Psoas muscle (tissue), 8 donors: ENCODE data around the gene MIB2. TPM values are rescaled to one million over a fixed set of nuclear protein-coding genes. Genes with fewer than 3 reads are reported as not detected.

ENCODE experiments used
- ATAC-seq, 4 donors: fragments of 200-7000 bp; cut with Tn5 transposase; one replicate each; pipeline ENCODE4 v1.9.1; 2020; ENCODE audit warnings: moderate library complexity in 3 of 4, mild to moderate bottlenecking in 2 of 4
- DNase-seq, 2 donors: peaks; one replicate each; pipeline ENCODE4 v3.0.0-alpha.2; 2020
- H3K27ac ChIP-seq: fragments of 200-600 bp; one replicate; pipeline ENCODE4 v1.8.0; 2022
- H3K27me3 ChIP-seq, 3 donors: fragments of 200-600 bp in 1 of 3; one replicate each; pipeline versions ENCODE4 v1.6.1 to v1.8.0; 2013 to 2022; ENCODE audit warnings: low read length in 2 of 3, mild to moderate bottlenecking in 2 of 3, moderate library complexity in 1 of 3; ENCODE audit not compliant: insufficient read depth in 3 of 3
- H3K36me3 ChIP-seq, 2 donors: fragments of 200-600 bp in 1 of 2; one replicate each; pipeline versions ENCODE4 v1.6.1 to v1.8.0; 2013 to 2022; ENCODE audit warnings: low read depth in 1 of 2, mild to moderate bottlenecking in 1 of 2, moderate library complexity in 1 of 2; ENCODE audit not compliant: insufficient read depth in 1 of 2
- H3K4me1 ChIP-seq: fragments of 200-600 bp; one replicate; pipeline ENCODE4 v1.8.0; 2022
- H3K4me3 ChIP-seq: fragments of 200-600 bp; one replicate; pipeline ENCODE4 v1.8.0; 2022; ENCODE audit warnings: mild to moderate bottlenecking
- H3K9me3 ChIP-seq: fragments of 200-600 bp; one replicate; pipeline ENCODE4 v1.8.0; 2022
- WGBS, 3 donors: extraction: QIAGEN DNeasy Blood & Tissue Kit; methylation state at CpG; one replicate each; pipeline versions ENCODE4 v1.1.6 to v1.1.7; 2013; 5-methylcytosine and 5-hydroxymethylcytosine counted together
- intact Hi-C, 2 donors: fragments of 100-400 bp; cut with DNase I; formaldehyde crosslinking; loops; one replicate each; pipeline versions ENCODE4 v1.11.0 to v1.14.2; 2022
- polyA plus RNA-seq, 3 donors: library from polyadenylated mRNA; stranded (reverse); fragments of 200-250 nt; gene quantifications; one replicate each; pipeline ENCODE4 v1.2.3, GENCODE V29; 2013
- total RNA-seq, 4 donors: library from RNA; stranded (reverse); fragmentation: NEBNext Ultra II Directional in 2 of 4; extraction: Animal tissue kit (Norgen Biotek cat#: 25700) in 2 of 4; gene quantifications; one replicate each; pipeline versions ENCODE4 v1.2.1 to v1.2.4, GENCODE V29; 2021 to 2023
- TF ChIP-seq, protein P1 (sequence below): fragments of 200-600 bp; IDR thresholded peaks from one replicate; pipeline ENCODE4 v1.8.0; 2022; ENCODE audit warnings: antibody characterized with exemption
- donor health status: healthy with polysubstance abuse.
- donor health status: DM: no; HTN: no; CAD: no; lungs with moderate emphysema.
- donor health status: Bipolar disorder and iron deficiency.
- donor health status: healthy.
- donor health status: DM: yes; HTN: yes; CAD: no.
- donor health status: DM: no; HTN: no; CAD: no.
- donor health status: DM: no; HTN: no; CAD: no.
- donor health status: DM: yes; HTN: yes; CAD: no.

MIB2 gene
- total and polyA plus RNA-seq, 7 donors: 41.8 to 106 (median 78.7) TPM

DNA sequence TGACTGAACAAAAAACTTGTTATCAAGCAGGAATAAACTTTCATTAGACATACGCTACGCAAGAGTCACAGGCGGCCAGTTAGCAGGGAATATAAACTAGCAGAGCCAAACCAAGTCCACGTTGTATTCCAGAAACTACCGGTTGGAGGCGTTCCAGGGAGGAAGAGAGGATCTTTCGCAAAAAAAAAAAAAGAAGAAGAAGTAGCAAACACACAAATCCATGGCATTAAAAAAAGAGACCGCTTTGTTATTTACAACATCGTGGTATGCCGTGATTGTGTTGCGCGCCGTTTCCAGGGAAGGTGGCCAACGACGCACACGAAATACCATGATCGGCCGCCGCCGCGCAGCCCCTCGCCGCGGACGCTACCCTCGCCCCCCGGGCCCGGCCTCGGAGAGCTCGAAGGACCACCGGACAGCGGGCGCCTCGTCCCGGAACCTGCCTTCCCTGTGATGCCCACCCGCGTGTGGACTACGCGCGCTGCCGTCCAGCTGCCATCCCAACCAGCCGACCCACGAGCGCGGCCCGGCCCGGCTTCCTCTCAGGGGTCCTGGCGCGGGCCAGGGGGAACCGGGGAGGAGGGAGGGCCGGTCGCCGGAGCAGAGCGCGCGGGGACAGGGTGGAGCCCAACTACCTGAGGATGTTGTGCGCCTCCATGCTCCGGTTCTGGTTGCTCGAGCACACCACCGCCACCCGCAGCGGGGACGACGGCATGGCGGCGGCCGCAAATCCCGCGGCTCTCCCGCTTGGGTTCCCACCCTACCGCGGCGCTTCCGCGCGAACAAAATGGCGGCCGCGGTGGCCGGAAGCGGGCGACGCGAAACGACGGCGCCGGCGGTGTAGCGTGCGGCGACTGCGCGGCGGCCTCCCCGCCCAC is 41.2 kb upstream of the MIB2 start:
- H3K27ac ChIP-seq: peak overlapping the region; percentile 100
- H3K27me3 ChIP-seq: no peaks in the 10 kb centered on the region
- DNase-seq: peak; percentile 72 to 84
- H3K36me3 ChIP-seq: peaks cover 0 to 24% of the 10 kb centered on the region in 2 donors
- TF ChIP-seq, protein P1, sequence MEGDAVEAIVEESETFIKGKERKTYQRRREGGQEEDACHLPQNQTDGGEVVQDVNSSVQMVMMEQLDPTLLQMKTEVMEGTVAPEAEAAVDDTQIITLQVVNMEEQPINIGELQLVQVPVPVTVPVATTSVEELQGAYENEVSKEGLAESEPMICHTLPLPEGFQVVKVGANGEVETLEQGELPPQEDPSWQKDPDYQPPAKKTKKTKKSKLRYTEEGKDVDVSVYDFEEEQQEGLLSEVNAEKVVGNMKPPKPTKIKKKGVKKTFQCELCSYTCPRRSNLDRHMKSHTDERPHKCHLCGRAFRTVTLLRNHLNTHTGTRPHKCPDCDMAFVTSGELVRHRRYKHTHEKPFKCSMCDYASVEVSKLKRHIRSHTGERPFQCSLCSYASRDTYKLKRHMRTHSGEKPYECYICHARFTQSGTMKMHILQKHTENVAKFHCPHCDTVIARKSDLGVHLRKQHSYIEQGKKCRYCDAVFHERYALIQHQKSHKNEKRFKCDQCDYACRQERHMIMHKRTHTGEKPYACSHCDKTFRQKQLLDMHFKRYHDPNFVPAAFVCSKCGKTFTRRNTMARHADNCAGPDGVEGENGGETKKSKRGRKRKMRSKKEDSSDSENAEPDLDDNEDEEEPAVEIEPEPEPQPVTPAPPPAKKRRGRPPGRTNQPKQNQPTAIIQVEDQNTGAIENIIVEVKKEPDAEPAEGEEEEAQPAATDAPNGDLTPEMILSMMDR: peak; percentile 10
- peak; percentile 69 to 76 (median 72) for ATAC-seq
- 0 to 1% (median 0%) methylated on average over 45 to 96 of the region's 96 CpGs for WGBS, 3 donors
- no peaks in the 10 kb centered on the region for H3K9me3 ChIP-seq
- intact Hi-C loops: no loop called here
- peaks cover 23% of the 10 kb centered on the region for H3K4me1 ChIP-seq
- peak overlapping the region; percentile 98 for H3K4me3 ChIP-seq

DNA sequence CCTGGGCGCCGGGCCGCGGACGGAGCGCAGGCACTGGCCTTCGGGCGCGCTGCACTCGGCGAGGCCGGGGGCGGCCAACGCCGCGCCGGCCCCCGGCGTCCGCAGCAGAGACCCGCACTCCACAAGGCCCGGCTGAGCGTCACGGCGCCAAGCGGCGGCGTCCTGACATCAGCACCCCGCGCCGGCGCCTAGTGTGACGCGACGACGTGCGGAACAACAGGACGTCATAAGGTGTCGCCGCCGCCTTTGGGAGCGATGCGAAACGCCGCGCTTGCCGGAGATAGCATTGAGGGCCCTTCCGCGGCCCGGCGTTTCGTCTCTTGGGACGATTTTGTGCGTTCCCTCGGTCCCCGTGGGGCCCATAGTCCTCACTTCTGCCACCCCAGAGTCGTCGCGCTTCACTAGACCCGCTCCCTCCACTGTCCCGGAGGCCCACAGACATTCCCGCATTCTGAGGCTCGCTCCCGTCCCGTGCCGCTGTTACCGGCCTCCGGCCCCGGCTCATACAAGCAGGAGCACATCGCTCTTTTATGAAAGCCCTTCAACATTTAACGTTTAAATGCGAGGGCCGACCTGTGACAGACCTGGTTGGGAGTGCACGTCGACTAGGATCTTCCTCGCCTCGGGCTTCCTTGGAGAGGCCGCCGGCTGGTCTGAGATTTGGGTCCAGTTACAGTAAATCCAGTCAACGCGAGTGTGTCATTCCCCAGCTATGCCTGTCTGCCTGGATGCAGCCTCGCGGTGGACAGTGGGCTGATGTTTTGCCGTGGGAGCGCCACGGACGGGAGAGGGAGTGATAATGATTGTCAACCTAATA is 40.4 kb upstream of the MIB2 start, which contains the start of gene SSU72:
Gene SSU72, minus strand, starts transcription at position 143 of the 817 bp plus-strand sequence. CDS start 306 bp downstream, outside the sequence.
- Histone ChIP-seq H3K27ac (peak within 1 kb of the TSS; percentile 100), H3K9me3 (no peaks in the 10 kb centered on the region), H3K36me3 (peaks cover 0 to 18% of the 10 kb centered on the region in 2 donors), H3K27me3 (no peaks in the 10 kb centered on the region), H3K4me3 (peak within 1 kb of the TSS; percentile 98), H3K4me1 (peaks cover 17% of the 10 kb centered on the region)
- 0% methylated on average over 57 to 87 of the region's 87 CpGs for WGBS, 3 donors
- ATAC-seq: peak; percentile 92 to 95 (median 94)
- peak; percentile 94 to 97 for DNase-seq
- intact Hi-C loops: loop anchor here (5.0 kb wide), 1 partner anchor 37 kb away; no protein-coding TSS in a partner anchor
- TF ChIP-seq, protein P1: no peak

DNA sequence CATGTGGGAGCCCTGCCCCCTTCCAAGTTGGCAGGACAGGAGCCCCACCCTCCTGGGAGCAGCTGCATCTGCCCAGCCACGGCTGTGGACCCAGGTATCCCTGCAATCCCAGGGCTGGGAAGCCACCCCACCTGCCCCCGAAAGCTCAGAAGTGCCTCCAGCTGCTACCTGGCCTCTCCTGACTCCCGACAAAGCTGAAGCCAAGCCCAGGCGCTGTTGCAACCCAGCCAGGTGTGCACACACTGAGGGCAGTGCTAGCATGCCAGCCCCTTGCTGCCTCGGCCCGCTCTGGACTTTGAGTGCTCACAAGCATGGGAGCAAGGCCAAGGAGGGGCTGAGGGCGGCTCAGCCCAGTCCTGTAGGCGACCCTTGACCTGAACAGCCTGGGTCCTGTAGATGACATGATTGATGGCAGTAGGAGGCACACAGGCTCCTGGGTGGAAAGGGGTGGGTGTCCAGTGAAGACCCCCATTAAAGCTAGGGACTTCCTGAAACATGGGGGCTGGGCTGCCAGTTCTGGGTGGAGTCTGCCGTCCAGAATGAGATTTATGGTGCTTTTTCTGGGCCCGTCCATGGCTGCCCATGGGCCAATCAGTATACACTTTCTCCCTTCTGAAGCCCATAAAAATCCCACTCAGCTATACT is 37.8 kb upstream of the MIB2 start:
- TF ChIP-seq, protein P1: no peak
- Histone ChIP-seq H3K36me3 (peaks cover 0 to 3% of the 10 kb centered on the region in 2 donors), H3K27me3 (peaks cover 0 to 8% (median 0%) of the 10 kb centered on the region in 3 donors), H3K4me1 (peaks cover 16% of the 10 kb centered on the region), H3K9me3 (no peaks in the 10 kb centered on the region), H3K27ac (no peak overlapping the region), H3K4me3 (no peak overlapping the region)
- WGBS, 3 donors: 34 to 40% (median 34%) methylated on average over 10 of the region's 10 CpGs
- no peak for DNase-seq
- intact Hi-C loops: loop anchor here (5.0 kb wide), 1 partner anchor 35 kb away; no protein-coding TSS in a partner anchor
- no peak for ATAC-seq

DNA sequence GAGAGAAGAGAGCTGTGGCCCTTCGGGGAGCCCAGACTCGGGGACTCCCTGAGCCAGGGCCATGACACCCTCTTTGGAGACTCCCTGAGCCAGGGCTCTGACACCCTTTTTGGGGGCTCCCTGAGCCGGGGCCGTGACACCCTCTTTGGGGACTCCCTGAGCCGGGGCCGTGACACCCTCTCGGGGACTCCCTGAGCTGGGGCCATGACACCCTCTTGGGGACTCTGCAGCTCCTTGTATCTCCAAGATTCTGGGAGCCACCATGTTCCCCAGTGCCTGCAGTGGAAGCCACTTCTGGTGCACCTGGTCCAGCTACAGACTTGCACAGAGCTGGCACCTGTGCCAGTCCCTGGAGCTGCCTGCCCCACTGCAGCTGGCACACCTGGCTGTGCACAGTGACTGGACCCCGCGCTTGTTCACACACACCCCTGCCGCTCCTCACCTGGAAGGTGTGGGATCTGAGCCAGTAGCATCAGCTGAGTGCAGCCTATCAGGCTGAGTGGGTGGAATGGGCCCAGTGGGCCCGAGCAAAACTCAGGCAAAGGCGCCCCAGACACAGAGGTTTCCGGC is 36.8 kb upstream of the MIB2 start:
- Histone ChIP-seq H3K4me1 (peaks cover 9% of the 10 kb centered on the region), H3K4me3 (no peak overlapping the region), H3K27me3 (peaks cover 0 to 11% (median 2%) of the 10 kb centered on the region in 3 donors), H3K27ac (no peak overlapping the region), H3K36me3 (no peaks in the 10 kb centered on the region), H3K9me3 (no peaks in the 10 kb centered on the region)
- DNase-seq (no peak), ATAC-seq (no peak)
- 77 to 83% (median 81%) methylated on average over 13 of the region's 13 CpGs for WGBS, 3 donors
- TF ChIP-seq, protein P1: no peak
- intact Hi-C loops: loop anchor here (5.0 kb wide), 1 partner anchor 34 kb away; no protein-coding TSS in a partner anchor
